IMR-90 (cell line): ENCODE measurements around the gene RGP1. TPM values are rescaled to one million over a fixed set of nuclear protein-coding genes. Genes with fewer than 3 reads are reported as not detected.

Experiments used
- ATAC-seq: fragments of 200-7000 bp; cut with Tn5 transposase; 2 replicates; pipeline ENCODE4 v1.9.1; 2020; ENCODE audit warnings: low read depth, mild to moderate bottlenecking, moderate library complexity
- BruUV-seq: library from RNA; stranded (reverse); fragments of 400-500 nt; replicated peaks from 2 replicates; lab custom pipeline; 2021; lab: Mats Ljungman, UMichigan
- CTCF ChIA-PET: fragments of 300-600 bp; formaldehyde crosslinking; extraction: SDS; loops from one replicate; lab custom pipeline; 2021; ENCODE audit warnings: antibody characterized with exemption; lab: Yijun Ruan, JAX
- POLR2A ChIA-PET: fragments of 300-600 bp; sonication (Branson Sonifier 250); formaldehyde crosslinking; loops from one replicate; lab custom pipeline; 2022; ENCODE audit warnings: antibody characterized with exemption; ENCODE audit not compliant: unreplicated experiment; lab: Charles Lee
- DNase-seq: peaks from one replicate; pipeline ENCODE4 v3.0.0; 2013
- H2AFZ ChIP-seq: replicated peaks from 2 replicates; pipeline ENCODE3; 2013; ENCODE audit warnings: low read length, mild to moderate bottlenecking; ENCODE audit not compliant: poor library complexity
- H2AK5ac ChIP-seq: 2 replicates; pipeline ENCODE4 v1.6.1; 2013; ENCODE audit warnings: low read depth, low read length, inconsistent platforms
- H2AK9ac ChIP-seq: replicated peaks from 2 replicates; pipeline ENCODE3; 2013; ENCODE audit warnings: mild to moderate bottlenecking, low read depth, low read length, moderate library complexity; ENCODE audit not compliant: poor library complexity
- H2BK120ac ChIP-seq: 2 replicates; pipeline ENCODE4 v1.6.1; 2013; ENCODE audit warnings: low read depth, low read length, inconsistent platforms
- H2BK15ac ChIP-seq: 3 replicates; pipeline ENCODE4 v1.6.1; 2013; ENCODE audit warnings: low read depth, low read length, inconsistent platforms
- H2BK20ac ChIP-seq: 2 replicates; pipeline ENCODE4 v1.6.1; 2013; ENCODE audit warnings: low read depth, mild to moderate bottlenecking, inconsistent platforms, low read length, moderate library complexity
- H2BK5ac ChIP-seq: 2 replicates; pipeline ENCODE4 v1.6.1; 2013; ENCODE audit warnings: mild to moderate bottlenecking, low read depth, low read length, inconsistent platforms; ENCODE audit not compliant: poor library complexity, severe bottlenecking
- H3K14ac ChIP-seq: replicated peaks from 2 replicates; pipeline ENCODE4 v1.6.1; 2013; ENCODE audit warnings: low read depth, low read length, inconsistent platforms
- H3K18ac ChIP-seq: 2 replicates; pipeline ENCODE4 v1.6.1; 2013; ENCODE audit warnings: low read depth, low read length, control low read depth
- H3K23ac ChIP-seq: 2 replicates; pipeline ENCODE4 v1.6.1; 2013; ENCODE audit warnings: low read depth, low read length, inconsistent platforms
- H3K27ac ChIP-seq: 2 replicates; pipeline ENCODE4 v1.5.1; 2013; ENCODE audit warnings: mild to moderate bottlenecking, control low read depth, low read length; ENCODE audit not compliant: insufficient read depth
- H3K27me3 ChIP-seq: 2 replicates; pipeline ENCODE4 v1.6.1; 2013; ENCODE audit warnings: low read length; ENCODE audit not compliant: control insufficient read depth, insufficient read depth
- H3K36me3 ChIP-seq: 2 replicates; pipeline ENCODE4 v1.6.1; 2013; ENCODE audit warnings: low read length, mixed read lengths; ENCODE audit not compliant: control insufficient read depth, insufficient read depth
- H3K4ac ChIP-seq: 2 replicates; pipeline ENCODE4 v1.6.1; 2013; ENCODE audit warnings: low read depth, low read length, inconsistent platforms
- H3K4me1 ChIP-seq: 2 replicates; pipeline ENCODE4 v1.6.1; 2013; ENCODE audit warnings: low read length, mixed read lengths; ENCODE audit not compliant: control insufficient read depth, insufficient read depth
- H3K4me2 ChIP-seq: 2 replicates; pipeline ENCODE4 v1.6.1; 2013; ENCODE audit warnings: low read depth, mild to moderate bottlenecking, control low read depth, low read length, moderate library complexity
- H3K4me3 ChIP-seq: 2 replicates; pipeline ENCODE4 v1.5.1; 2013; ENCODE audit warnings: low read depth, mild to moderate bottlenecking, control low read depth, low read length, moderate library complexity; ENCODE audit not compliant: insufficient read depth
- H3K56ac ChIP-seq: 2 replicates; pipeline ENCODE4 v1.6.1; 2013; ENCODE audit warnings: low read length, inconsistent platforms; ENCODE audit not compliant: insufficient read depth; ENCODE audit errors: extremely low read depth
- H3K79me1 ChIP-seq, 2 experiments: 2 replicates each; pipeline ENCODE4 v1.6.1; 2013; ENCODE audit warnings: low read length in 2 of 2, inconsistent platforms in 1 of 2, low read depth in 1 of 2
- H3K9ac ChIP-seq: 2 replicates; pipeline ENCODE4 v1.6.1; 2013; ENCODE audit warnings: low read depth, low read length, control low read depth
- H3K9me1 ChIP-seq: 2 replicates; pipeline ENCODE4 v1.6.1; 2013; ENCODE audit warnings: low read length, inconsistent platforms; ENCODE audit not compliant: insufficient read depth
- H3K9me3 ChIP-seq: 2 replicates; pipeline ENCODE4 v1.6.1; 2013; ENCODE audit warnings: low read length; ENCODE audit not compliant: control insufficient read depth, insufficient read depth
- H4K20me1 ChIP-seq: 2 replicates; pipeline ENCODE4 v1.6.1; 2013; ENCODE audit warnings: low read length, inconsistent platforms; ENCODE audit not compliant: insufficient read depth
- H4K5ac ChIP-seq: 2 replicates; pipeline ENCODE4 v1.6.1; 2013; ENCODE audit warnings: mild to moderate bottlenecking, low read depth, low read length, control low read depth
- H4K8ac ChIP-seq, 2 experiments: 2 replicates each; pipeline ENCODE4 v1.6.1; 2013; ENCODE audit warnings: low read depth in 2 of 2, low read length in 2 of 2, control low read depth in 1 of 2, inconsistent platforms in 1 of 2
- H4K91ac ChIP-seq: 2 replicates; pipeline ENCODE4 v1.6.1; 2013; ENCODE audit warnings: low read depth, low read length, inconsistent platforms; ENCODE audit not compliant: insufficient read depth
- BHLHE40 ChIP-seq: fragments of 150-350 bp; IDR thresholded peaks from 2 replicates; pipeline ENCODE4 v1.6.1; 2016; ENCODE audit warnings: mild to moderate bottlenecking, low read depth, low read length
- CEBPB ChIP-seq: IDR thresholded peaks from 2 replicates; pipeline ENCODE4 v1.6.1; 2012; ENCODE audit warnings: low read depth, low read length, improper control_type of control experiment
- CHD1 ChIP-seq: IDR thresholded peaks from 2 replicates; pipeline ENCODE4 v1.6.1; 2012; ENCODE audit warnings: low read depth, low read length, improper control_type of control experiment
- FOS ChIP-seq: fragments of 150-350 bp; IDR thresholded peaks from 2 replicates; pipeline ENCODE4 v1.6.1; 2016; ENCODE audit warnings: low read depth, low read length
- MAFK ChIP-seq: IDR thresholded peaks from 2 replicates; pipeline ENCODE4 v1.6.1; 2012; ENCODE audit warnings: low read depth, low read length, improper control_type of control experiment
- MAZ ChIP-seq: IDR thresholded peaks from 2 replicates; pipeline ENCODE4 v1.6.1; 2012; ENCODE audit warnings: low read depth, mild to moderate bottlenecking, low read length, improper control_type of control experiment, moderate library complexity, borderline replicate concordance
- NFE2L2 ChIP-seq: fragments of 150-350 bp; IDR thresholded peaks from 2 replicates; pipeline ENCODE4 v1.6.1; 2016; ENCODE audit warnings: low read depth, mild to moderate bottlenecking, low read length
- POLR2A ChIP-seq: IDR thresholded peaks from 2 replicates; pipeline ENCODE4 v1.6.1; 2012; ENCODE audit warnings: mild to moderate bottlenecking, low read depth, low read length
- RAD21 ChIP-seq: IDR thresholded peaks from 2 replicates; pipeline ENCODE4 v1.6.1; 2012; ENCODE audit warnings: low read length, improper control_type of control experiment
- RCOR1 ChIP-seq: IDR thresholded peaks from 2 replicates; pipeline ENCODE4 v1.6.1; 2012; ENCODE audit warnings: mild to moderate bottlenecking, low read length, improper control_type of control experiment; ENCODE audit not compliant: insufficient replicate concordance
- RFX5 ChIP-seq: IDR thresholded peaks from 2 replicates; pipeline ENCODE4 v1.8.0; 2012; ENCODE audit warnings: low read depth, mild to moderate bottlenecking, low read length, moderate library complexity
- SMC3 ChIP-seq: fragments of 150-350 bp; IDR thresholded peaks from 2 replicates; pipeline ENCODE4 v1.6.1; 2016; ENCODE audit warnings: low read depth, mild to moderate bottlenecking, antibody characterized with exemption, low read length, moderate library complexity
- WGBS, 2 experiments: methylation state at CpG; one replicate each; pipeline versions ENCODE4 v1.1.5 to v1.1.7; 2013; ENCODE audit warnings: missing lambda C conversion rate in 2 of 2; ENCODE audit not compliant: insufficient read length in 1 of 2; ENCODE audit errors: extremely low coverage in 2 of 2; 5-methylcytosine and 5-hydroxymethylcytosine counted together
- dilution Hi-C: fragments of 300-500 bp; cut with HindIII; formaldehyde crosslinking; loops from one replicate; pipeline ENCODE4 v1.14.3; 2018; ENCODE audit warnings: low sequenced_read_pairs; ENCODE audit not compliant: unreplicated experiment
- in situ Hi-C: fragments of 300-500 bp; cut with MboI; formaldehyde crosslinking; loops from 3 replicates; pipeline ENCODE4 v1.14.3; 2019; ENCODE audit warnings: low sequenced_read_pairs, inconsistent platforms, mixed read lengths
- intact Hi-C: fragments of 100-400 bp; cut with micrococcal nuclease; formaldehyde crosslinking; loops from 2 replicates; pipeline ENCODE4 v1.10.0; 2022
- polyA plus RNA-seq, 3 experiments: library from polyadenylated mRNA; depleted of rRNA; stranded (reverse); fragments of >200 nt; gene quantifications; 2 replicates each; pipeline ENCODE4 v1.2.3, GENCODE V29; 2012; ENCODE audit warnings: low replicate concordance in 1 of 3
- total RNA-seq: library from RNA; depleted of rRNA; stranded (reverse); fragments of >200 nt; gene quantifications from 2 replicates; pipeline ENCODE4 v1.2.3, GENCODE V29; 2012
- TF ChIP-seq, protein P1 (sequence below): fragments of 150-350 bp; IDR thresholded peaks from 2 replicates; pipeline ENCODE4 v1.6.1; 2017; ENCODE audit warnings: mild to moderate bottlenecking, antibody characterized with exemption, low read length, low read depth
- TF ChIP-seq, protein P2 (sequence below): conservative IDR thresholded peaks from 2 replicates; pipeline ENCODE4 v1.5.1; 2012; ENCODE audit warnings: mild to moderate bottlenecking, low read depth, low read length, improper control_type of control experiment
- TF ChIP-seq, protein P3 (sequence below): fragments of 150-350 bp; IDR thresholded peaks from 2 replicates; pipeline ENCODE4 v1.6.1; 2016; ENCODE audit warnings: low read depth, mild to moderate bottlenecking, low read length, moderate library complexity, borderline replicate concordance

RGP1 gene
- total and polyA plus RNA-seq, 2 of the 4 experiments (the other 2 are of a cell fraction), result 10.2 to 14.3 TPM

DNA sequence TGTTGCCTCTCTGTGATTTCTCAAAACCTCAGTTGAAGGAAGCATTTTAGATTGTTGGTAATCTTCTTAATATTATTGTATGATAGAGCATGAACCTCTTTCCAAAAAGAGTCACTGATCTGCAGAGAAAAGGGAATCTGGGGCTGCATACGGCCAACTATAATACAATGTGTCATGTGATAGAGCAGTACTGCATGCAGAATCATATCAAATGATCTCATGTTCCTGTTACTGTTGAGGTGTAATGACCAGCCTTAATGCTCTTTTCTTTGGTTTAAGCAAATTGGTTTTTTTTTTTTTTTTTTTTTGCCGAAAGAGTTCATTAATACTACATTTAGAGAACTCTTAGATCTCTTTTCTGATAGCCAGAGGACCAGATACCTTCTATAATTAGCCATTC lies 17.9 kb downstream of the RGP1 start:
- no TSS peak for BruUV-seq
- Histone ChIP-seq H3K56ac (no peak overlapping the region), H2AFZ (no peak overlapping the region), H4K91ac (no peak overlapping the region), H3K9me1 (no peaks in the 10 kb centered on the region), H2AK5ac (no peak overlapping the region), H2BK120ac (no peak overlapping the region), H3K27ac (no peak overlapping the region), H3K23ac (no peak overlapping the region), H3K36me3 (no peaks in the 10 kb centered on the region), H3K9ac (no peak overlapping the region), H3K4me3 (no peak overlapping the region), H2BK20ac (no peak overlapping the region), H3K4me2 (no peak overlapping the region), H3K4ac (no peak overlapping the region), H3K79me1 (no peaks in the 10 kb centered on the region), H3K4me1 (peaks cover under 1% of the 10 kb centered on the region; the same call in 1 of the 2 replicates), H3K27me3 (peaks cover 26% of the 10 kb centered on the region), H2AK9ac (no peak overlapping the region), H4K20me1 (no peaks in the 10 kb centered on the region), H3K14ac (no peak overlapping the region), H3K9me3 (no peaks in the 10 kb centered on the region), H3K18ac (no peak overlapping the region), H2BK15ac (no peak overlapping the region), H4K8ac (no peak overlapping the region), H4K5ac (no peak overlapping the region), H2BK5ac (no peak overlapping the region)
- ATAC-seq, result no peak
- TF ChIP-seq MAFK (no peak), CEBPB (no peak), MAZ (no peak), RFX5 (no peak), FOS (no peak), SMC3 (no peak), BHLHE40 (no peak), POLR2A (no peak), RAD21 (no peak), CHD1 (no peak), RCOR1 (no peak), NFE2L2 (no peak)
- TF ChIP-seq, protein P1, sequence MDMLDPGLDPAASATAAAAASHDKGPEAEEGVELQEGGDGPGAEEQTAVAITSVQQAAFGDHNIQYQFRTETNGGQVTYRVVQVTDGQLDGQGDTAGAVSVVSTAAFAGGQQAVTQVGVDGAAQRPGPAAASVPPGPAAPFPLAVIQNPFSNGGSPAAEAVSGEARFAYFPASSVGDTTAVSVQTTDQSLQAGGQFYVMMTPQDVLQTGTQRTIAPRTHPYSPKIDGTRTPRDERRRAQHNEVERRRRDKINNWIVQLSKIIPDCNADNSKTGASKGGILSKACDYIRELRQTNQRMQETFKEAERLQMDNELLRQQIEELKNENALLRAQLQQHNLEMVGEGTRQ, result no peak
- TF ChIP-seq, protein P2, sequence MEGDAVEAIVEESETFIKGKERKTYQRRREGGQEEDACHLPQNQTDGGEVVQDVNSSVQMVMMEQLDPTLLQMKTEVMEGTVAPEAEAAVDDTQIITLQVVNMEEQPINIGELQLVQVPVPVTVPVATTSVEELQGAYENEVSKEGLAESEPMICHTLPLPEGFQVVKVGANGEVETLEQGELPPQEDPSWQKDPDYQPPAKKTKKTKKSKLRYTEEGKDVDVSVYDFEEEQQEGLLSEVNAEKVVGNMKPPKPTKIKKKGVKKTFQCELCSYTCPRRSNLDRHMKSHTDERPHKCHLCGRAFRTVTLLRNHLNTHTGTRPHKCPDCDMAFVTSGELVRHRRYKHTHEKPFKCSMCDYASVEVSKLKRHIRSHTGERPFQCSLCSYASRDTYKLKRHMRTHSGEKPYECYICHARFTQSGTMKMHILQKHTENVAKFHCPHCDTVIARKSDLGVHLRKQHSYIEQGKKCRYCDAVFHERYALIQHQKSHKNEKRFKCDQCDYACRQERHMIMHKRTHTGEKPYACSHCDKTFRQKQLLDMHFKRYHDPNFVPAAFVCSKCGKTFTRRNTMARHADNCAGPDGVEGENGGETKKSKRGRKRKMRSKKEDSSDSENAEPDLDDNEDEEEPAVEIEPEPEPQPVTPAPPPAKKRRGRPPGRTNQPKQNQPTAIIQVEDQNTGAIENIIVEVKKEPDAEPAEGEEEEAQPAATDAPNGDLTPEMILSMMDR, result no peak
- TF ChIP-seq, protein P3, sequence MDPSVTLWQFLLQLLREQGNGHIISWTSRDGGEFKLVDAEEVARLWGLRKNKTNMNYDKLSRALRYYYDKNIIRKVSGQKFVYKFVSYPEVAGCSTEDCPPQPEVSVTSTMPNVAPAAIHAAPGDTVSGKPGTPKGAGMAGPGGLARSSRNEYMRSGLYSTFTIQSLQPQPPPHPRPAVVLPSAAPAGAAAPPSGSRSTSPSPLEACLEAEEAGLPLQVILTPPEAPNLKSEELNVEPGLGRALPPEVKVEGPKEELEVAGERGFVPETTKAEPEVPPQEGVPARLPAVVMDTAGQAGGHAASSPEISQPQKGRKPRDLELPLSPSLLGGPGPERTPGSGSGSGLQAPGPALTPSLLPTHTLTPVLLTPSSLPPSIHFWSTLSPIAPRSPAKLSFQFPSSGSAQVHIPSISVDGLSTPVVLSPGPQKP, result no peak
- intact Hi-C loops, result no loop called here
- dilution Hi-C loops, result no loop called here
- in situ Hi-C loops, result no loop called here
- DNase-seq, result no peak
- ChIA-PET POLR2A (no interaction called here), CTCF (no interaction called here)
- WGBS, 2 experiments, result no CpG with 5 or more reads among the region's 2 CpGs
